22Rv1 (cell line): Measurements from ENCODE around the gene TANGO2.

ENCODE experiments used
- CTCF ChIP-seq: fragments of 450-650 bp; IDR thresholded peaks from 2 replicates; pipeline ENCODE4 v1.5.1; 2017; ENCODE audit warnings: mild to moderate bottlenecking
- ZFX ChIP-seq: fragments of 450-650 bp; IDR thresholded peaks from 2 replicates; pipeline ENCODE4 v1.6.1; 2017; ENCODE audit warnings: antibody characterized with exemption, borderline replicate concordance

GRCh38 chr22:20025401-20026203, 4.7 kb downstream of the TANGO2 start:
- TF ChIP-seq CTCF (no peak), ZFX (no peak)
